GM18519 (cell line): ENCODE results near the gene CAV3.

Source experiments
- ATAC-seq: cut with Tn5 transposase; IDR thresholded peaks from one replicate; pipeline ENCODE4 v1.9.1; 2021; ENCODE audit warnings: mild to moderate bottlenecking, moderate library complexity; ENCODE audit not compliant: unreplicated experiment, low FRiP score

CAV3 gene

GRCh38 chr3:8759038-8759707, 25.6 kb downstream of the CAV3 start:
- no peak for ATAC-seq

- ATAC-seq: no peak
Observed at GRCh38 chr3:8760091-8760490, 26.5 kb downstream of the CAV3 start.

GRCh38 chr3:8760506-8760905, 26.9 kb downstream of the CAV3 start:
- no peak for ATAC-seq

GRCh38 chr3:8761866-8762265, 28.3 kb downstream of the CAV3 start:
- ATAC-seq: no peak

GRCh38 chr3:8762607-8763377, 29.2 kb downstream of the CAV3 start:
- no peak for ATAC-seq

- no peak for ATAC-seq
Observed at GRCh38 chr3:8764528-8764927, 30.9 kb downstream of the CAV3 start.

GRCh38 chr3:8765528-8765927, 31.9 kb downstream of the CAV3 start:
- ATAC-seq: no peak

GRCh38 chr3:8766148-8766547, 32.5 kb downstream of the CAV3 start:
- no peak for ATAC-seq

GRCh38 chr3:8767256-8767666, 33.7 kb downstream of the CAV3 start:
- no peak for ATAC-seq

- ATAC-seq: peak; percentile 41
Observed at GRCh38 chr3:8767667-8768363, 34.2 kb downstream of the CAV3 start.

GRCh38 chr3:8768364-8769087, 34.9 kb downstream of the CAV3 start:
- ATAC-seq: no peak

- ATAC-seq: peak; percentile 88
Observed at GRCh38 chr3:8769088-8769822, 35.7 kb downstream of the CAV3 start, which contains the start of gene OXTR. Gene OXTR, minus strand, starts transcription at chr3:8769613. Its CDS starts 1,426 bp downstream, at chr3:8768187.

GRCh38 chr3:8773941-8774542, 40.4 kb downstream of the CAV3 start:
- no peak for ATAC-seq

GRCh38 chr3:8775181-8775580, 41.6 kb downstream of the CAV3 start:
- no peak for ATAC-seq

GRCh38 chr3:8775602-8776001, 42.0 kb downstream of the CAV3 start:
- ATAC-seq: no peak

- ATAC-seq: no peak
Observed at GRCh38 chr3:8776406-8776805, 42.8 kb downstream of the CAV3 start.

GRCh38 chr3:8777201-8777977, 43.8 kb downstream of the CAV3 start:
- ATAC-seq: peak; percentile 54

- no peak for ATAC-seq
Observed at GRCh38 chr3:8777978-8778267, 44.3 kb downstream of the CAV3 start.

GRCh38 chr3:8778475-8778874, 44.9 kb downstream of the CAV3 start:
- ATAC-seq: no peak
